GM12878 (cell line): ENCODE data around the gene MBNL3. TPM values are rescaled to one million over a fixed set of nuclear protein-coding genes. Genes with fewer than 3 reads are reported as not detected.

Experiments used
- EGR1 ChIP-seq, 2 experiments: IDR thresholded peaks; 1 replicate in 1 of 2; 2 replicates in 1 of 2; pipeline ENCODE4 v1.6.1; 2011 to 2012; ENCODE audit warnings: low read depth in 2 of 2, low read length in 2 of 2, borderline replicate concordance in 1 of 2, mild to moderate bottlenecking in 1 of 2, moderate library complexity in 1 of 2
- EP300 ChIP-seq, 2 experiments: fragments of 150-350 bp in 1 of 2; IDR thresholded peaks; 2 replicates each; pipeline ENCODE4 v1.6.1; 2011 to 2012; ENCODE audit warnings: low read depth in 2 of 2, low read length in 2 of 2, borderline replicate concordance in 1 of 2, improper control_type of control experiment in 1 of 2, inconsistent platforms in 1 of 2; ENCODE audit not compliant: control insufficient read depth in 1 of 2
- LARP7 ChIP-seq: fragments of 450-650 bp; IDR thresholded peaks from 2 replicates; pipeline ENCODE4 v1.6.1; 2017; ENCODE audit warnings: mild to moderate bottlenecking
- MLLT1 ChIP-seq: fragments of 450-650 bp; IDR thresholded peaks from 2 replicates; pipeline ENCODE4 v1.6.1; 2016; ENCODE audit warnings: mild to moderate bottlenecking
- NR2F1 ChIP-seq: fragments of 450-650 bp; conservative IDR thresholded peaks from 2 replicates; pipeline ENCODE4 v1.6.1; 2017; ENCODE audit warnings: mild to moderate bottlenecking
- PML ChIP-seq: IDR thresholded peaks from 2 replicates; pipeline ENCODE4 v1.6.1; 2012; ENCODE audit warnings: low read length, inconsistent platforms
- RELA ChIP-seq: fragments of 450-650 bp; IDR thresholded peaks from 2 replicates; pipeline ENCODE4 v1.8.0; 2014; ENCODE audit warnings: borderline replicate concordance; ENCODE audit not compliant: partially characterized antibody
- RUNX3 ChIP-seq: IDR thresholded peaks from 2 replicates; pipeline ENCODE4 v1.6.1; 2012; ENCODE audit warnings: low read length, inconsistent platforms
- SIX5 ChIP-seq: IDR thresholded peaks from 2 replicates; pipeline ENCODE4 v1.6.1; 2011; ENCODE audit warnings: mild to moderate bottlenecking, low read depth, low read length, moderate library complexity; ENCODE audit not compliant: severe bottlenecking
- SP1 ChIP-seq: IDR thresholded peaks from one replicate; pipeline ENCODE4 v1.6.1; 2011; ENCODE audit warnings: low read depth, low read length
- STAT1 ChIP-seq: fragments of 450-650 bp; conservative IDR thresholded peaks from 2 replicates; pipeline ENCODE4 v1.6.1; 2014; ENCODE audit warnings: antibody characterized with exemption, mild to moderate bottlenecking
- SUZ12 ChIP-seq: fragments of 200-600 bp; sonication (generic); IDR thresholded peaks from one replicate; pipeline ENCODE4 v1.6.1; 2018; ENCODE audit warnings: antibody characterized with exemption, mild to moderate bottlenecking; ENCODE audit not compliant: unreplicated experiment
- TCF7 ChIP-seq: IDR thresholded peaks from 2 replicates; pipeline ENCODE4 v1.6.1; 2014; ENCODE audit warnings: antibody characterized with exemption, borderline replicate concordance
- ZNF207 ChIP-seq: fragments of 450-650 bp; IDR thresholded peaks from 2 replicates; pipeline ENCODE4 v1.6.1; 2014; ENCODE audit warnings: antibody characterized with exemption, mild to moderate bottlenecking, borderline replicate concordance
- ZNF217 ChIP-seq: fragments of 450-650 bp; IDR thresholded peaks from 2 replicates; pipeline ENCODE4 v1.6.1; 2017; ENCODE audit warnings: antibody characterized with exemption, mild to moderate bottlenecking
- polyA plus RNA-seq, 11 experiments: library from polyadenylated mRNA; depleted of rRNA in 4 of 11; unstranded in 6 of 11; stranded (reverse) in 5 of 11; fragments of >200 nt; fragmentation: Nextera tagmentation in 4 of 11; fragmentation: Illumina TruSeq in 1 of 11; extraction: Ambion mirVana in 4 of 11; extraction: Trizol in 1 of 11; gene quantifications; 1 replicate in 1 of 11; 2 replicates in 10 of 11; pipeline versions ENCODE4 v1.2.1 to v1.2.3, GENCODE V29; 2011 to 2016; ENCODE audit warnings: inconsistent platforms in 2 of 11, missing spikeins in 2 of 11, low read depth in 1 of 11
- total RNA-seq, 4 experiments: library from RNA; depleted of rRNA in 3 of 4; stranded (reverse); fragments of >200 nt in 3 of 4; fragmentation: Illumina TruSeq in 1 of 4; extraction: Trizol in 1 of 4; gene quantifications; 2 replicates each; pipeline versions ENCODE4 v1.2.1 to v1.2.3, GENCODE V29; 2013 to 2021
- TF ChIP-seq, protein P1 (sequence below): fragments of 450-650 bp; IDR thresholded peaks from 2 replicates; pipeline ENCODE4 v1.6.1; 2017; ENCODE audit warnings: low read depth, mild to moderate bottlenecking, moderate library complexity
- TF ChIP-seq, protein P2 (sequence below): fragments of 450-650 bp; IDR thresholded peaks from 2 replicates; pipeline ENCODE4 v1.6.1; 2017; ENCODE audit warnings: mild to moderate bottlenecking, moderate library complexity
- TF ChIP-seq, protein P3 (sequence below): IDR thresholded peaks from 2 replicates; pipeline ENCODE4 v1.6.1; 2012; ENCODE audit warnings: low read depth, low read length, improper control_type of control experiment

MBNL3 gene
- total and polyA plus RNA-seq, 10 of the 15 experiments (the other 5 are each of a cell fraction or from before 2014, with no cell fraction given), result 3.4 to 33.1 (median 12.6) TPM

DNA sequence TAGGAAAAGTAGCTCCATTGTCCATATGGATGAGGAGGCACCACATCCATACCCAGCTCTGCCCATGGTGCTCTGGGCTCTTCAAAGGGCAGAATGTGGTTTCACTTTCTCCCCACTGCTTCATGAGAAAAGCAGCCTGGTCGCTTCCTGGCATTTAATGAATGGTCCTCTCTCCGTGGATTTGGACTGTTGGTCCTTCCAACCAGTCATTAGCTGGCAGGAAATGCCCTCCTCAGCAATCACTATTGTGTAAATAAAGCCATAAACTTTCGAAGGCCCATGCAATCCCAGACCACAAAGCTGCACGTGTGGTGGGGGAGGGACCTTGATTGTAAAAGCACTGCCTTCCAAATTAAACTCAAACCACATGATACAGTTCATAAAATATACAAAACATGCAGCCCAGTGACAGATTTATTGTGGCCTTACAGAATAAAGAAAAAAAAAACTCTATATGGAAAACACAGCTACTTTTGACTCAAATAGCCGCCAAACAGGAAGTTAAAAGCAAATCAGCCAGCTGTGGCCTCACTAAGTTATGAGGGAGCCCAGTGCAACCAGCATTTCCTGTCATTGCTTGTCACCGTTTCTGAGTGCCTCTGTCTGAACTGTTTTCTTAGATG lies 8.1 kb downstream of the MBNL3 start (continued):
- TF ChIP-seq MLLT1, result peak; percentile 26; the same call in 1 of the 2 replicates
- no peak for TF ChIP-seq EGR1 (IDR thresholded peaks at IDR 0.05; ENCODE audit: borderline replicate concordance in 1 of 2, low read depth in 2 of 2, low read length in 2 of 2)
- TF ChIP-seq, protein P1, sequence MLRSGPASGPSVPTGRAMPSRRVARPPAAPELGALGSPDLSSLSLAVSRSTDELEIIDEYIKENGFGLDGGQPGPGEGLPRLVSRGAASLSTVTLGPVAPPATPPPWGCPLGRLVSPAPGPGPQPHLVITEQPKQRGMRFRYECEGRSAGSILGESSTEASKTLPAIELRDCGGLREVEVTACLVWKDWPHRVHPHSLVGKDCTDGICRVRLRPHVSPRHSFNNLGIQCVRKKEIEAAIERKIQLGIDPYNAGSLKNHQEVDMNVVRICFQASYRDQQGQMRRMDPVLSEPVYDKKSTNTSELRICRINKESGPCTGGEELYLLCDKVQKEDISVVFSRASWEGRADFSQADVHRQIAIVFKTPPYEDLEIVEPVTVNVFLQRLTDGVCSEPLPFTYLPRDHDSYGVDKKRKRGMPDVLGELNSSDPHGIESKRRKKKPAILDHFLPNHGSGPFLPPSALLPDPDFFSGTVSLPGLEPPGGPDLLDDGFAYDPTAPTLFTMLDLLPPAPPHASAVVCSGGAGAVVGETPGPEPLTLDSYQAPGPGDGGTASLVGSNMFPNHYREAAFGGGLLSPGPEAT, result no peak; the same call in 1 of the 2 replicates
- no peak for TF ChIP-seq SUZ12
- TF ChIP-seq, protein P2, sequence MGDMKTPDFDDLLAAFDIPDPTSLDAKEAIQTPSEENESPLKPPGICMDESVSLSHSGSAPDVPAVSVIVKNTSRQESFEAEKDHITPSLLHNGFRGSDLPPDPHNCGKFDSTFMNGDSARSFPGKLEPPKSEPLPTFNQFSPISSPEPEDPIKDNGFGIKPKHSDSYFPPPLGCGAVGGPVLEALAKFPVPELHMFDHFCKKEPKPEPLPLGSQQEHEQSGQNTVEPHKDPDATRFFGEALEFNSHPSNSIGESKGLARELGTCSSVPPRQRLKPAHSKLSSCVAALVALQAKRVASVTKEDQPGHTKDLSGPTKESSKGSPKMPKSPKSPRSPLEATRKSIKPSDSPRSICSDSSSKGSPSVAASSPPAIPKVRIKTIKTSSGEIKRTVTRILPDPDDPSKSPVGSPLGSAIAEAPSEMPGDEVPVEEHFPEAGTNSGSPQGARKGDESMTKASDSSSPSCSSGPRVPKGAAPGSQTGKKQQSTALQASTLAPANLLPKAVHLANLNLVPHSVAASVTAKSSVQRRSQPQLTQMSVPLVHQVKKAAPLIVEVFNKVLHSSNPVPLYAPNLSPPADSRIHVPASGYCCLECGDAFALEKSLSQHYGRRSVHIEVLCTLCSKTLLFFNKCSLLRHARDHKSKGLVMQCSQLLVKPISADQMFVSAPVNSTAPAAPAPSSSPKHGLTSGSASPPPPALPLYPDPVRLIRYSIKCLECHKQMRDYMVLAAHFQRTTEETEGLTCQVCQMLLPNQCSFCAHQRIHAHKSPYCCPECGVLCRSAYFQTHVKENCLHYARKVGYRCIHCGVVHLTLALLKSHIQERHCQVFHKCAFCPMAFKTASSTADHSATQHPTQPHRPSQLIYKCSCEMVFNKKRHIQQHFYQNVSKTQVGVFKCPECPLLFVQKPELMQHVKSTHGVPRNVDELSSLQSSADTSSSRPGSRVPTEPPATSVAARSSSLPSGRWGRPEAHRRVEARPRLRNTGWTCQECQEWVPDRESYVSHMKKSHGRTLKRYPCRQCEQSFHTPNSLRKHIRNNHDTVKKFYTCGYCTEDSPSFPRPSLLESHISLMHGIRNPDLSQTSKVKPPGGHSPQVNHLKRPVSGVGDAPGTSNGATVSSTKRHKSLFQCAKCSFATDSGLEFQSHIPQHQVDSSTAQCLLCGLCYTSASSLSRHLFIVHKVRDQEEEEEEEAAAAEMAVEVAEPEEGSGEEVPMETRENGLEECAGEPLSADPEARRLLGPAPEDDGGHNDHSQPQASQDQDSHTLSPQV, result no peak
- TF ChIP-seq LARP7, result no peak
- no peak for TF ChIP-seq ZNF217
- no peak for TF ChIP-seq SP1
- TF ChIP-seq ZNF207, result no peak
- TF ChIP-seq TCF7, result 0 out of 2 replicates have a peak, but pooled peaks have one; percentile 17
- TF ChIP-seq NR2F1, result no peak
- TF ChIP-seq SIX5, result no peak
- no peak for TF ChIP-seq STAT1
- no peak for TF ChIP-seq RELA
- TF ChIP-seq RUNX3, result peak; percentile 83
- TF ChIP-seq PML, result no peak
- TF ChIP-seq, protein P3, sequence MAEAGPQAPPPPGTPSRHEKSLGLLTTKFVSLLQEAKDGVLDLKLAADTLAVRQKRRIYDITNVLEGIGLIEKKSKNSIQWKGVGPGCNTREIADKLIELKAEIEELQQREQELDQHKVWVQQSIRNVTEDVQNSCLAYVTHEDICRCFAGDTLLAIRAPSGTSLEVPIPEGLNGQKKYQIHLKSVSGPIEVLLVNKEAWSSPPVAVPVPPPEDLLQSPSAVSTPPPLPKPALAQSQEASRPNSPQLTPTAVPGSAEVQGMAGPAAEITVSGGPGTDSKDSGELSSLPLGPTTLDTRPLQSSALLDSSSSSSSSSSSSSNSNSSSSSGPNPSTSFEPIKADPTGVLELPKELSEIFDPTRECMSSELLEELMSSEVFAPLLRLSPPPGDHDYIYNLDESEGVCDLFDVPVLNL, result no peak
- TF ChIP-seq EP300 (IDR thresholded peaks at IDR 0.05; ENCODE audit: borderline replicate concordance in 1 of 2, control insufficient read depth in 1 of 2, low read depth in 2 of 2, low read length in 2 of 2), result peak in 1 of 2 experiments; percentile 1; a peak in 1 of 4 replicates
